Measurements from ENCODE around the gene KRTAP4-11. TPM values are rescaled to one million over a fixed set of nuclear protein-coding genes. Genes with fewer than 3 reads are reported as not detected.
"Not testable (repeated sequence)": the region's sequence is repeated elsewhere in the genome, so short reads cannot be mapped to it uniquely, and the experiment has no call there.

Gene KRTAP4-11
- total RNA-seq, 1 donor from 2014 or later = not detected

DNA sequence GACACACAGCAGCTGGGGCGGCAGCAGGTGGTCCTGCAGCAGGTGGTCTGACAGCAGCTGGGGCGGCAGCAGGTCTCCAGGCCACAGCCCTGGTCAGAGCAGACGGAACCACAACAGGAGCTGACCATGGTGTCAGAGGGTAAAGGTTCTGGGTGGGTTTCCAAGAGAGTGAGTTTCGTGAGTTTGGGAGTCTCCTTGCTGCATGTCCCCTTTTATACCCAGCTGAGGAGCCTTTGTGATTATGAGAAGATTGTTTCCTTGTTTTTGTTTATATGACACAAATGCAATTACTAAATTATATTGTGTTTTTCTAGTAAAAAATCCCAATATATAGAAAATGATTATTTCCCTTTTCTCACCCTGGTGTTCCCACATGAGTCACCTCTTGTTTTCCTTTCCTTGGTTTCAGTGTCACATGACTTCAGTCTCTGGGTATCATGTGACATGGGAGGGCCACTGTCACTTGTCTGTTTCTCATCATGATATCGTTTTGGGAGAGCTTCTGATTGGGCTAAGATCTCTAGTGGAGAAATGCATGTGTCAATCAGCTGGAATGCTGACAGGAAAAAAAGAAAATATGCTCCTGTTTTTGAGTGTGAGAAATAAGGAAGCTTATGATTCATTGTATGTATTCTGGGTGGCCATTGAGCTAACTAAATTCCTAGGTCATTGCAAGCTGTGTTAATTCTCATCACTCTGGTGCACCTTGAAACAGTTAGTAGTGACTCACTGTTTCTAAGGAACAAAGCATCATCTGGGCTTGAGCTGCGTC lies 22.4 kb upstream of the KRTAP4-11 start, which contains the start of gene KRTAP4-6:
KRTAP4-6 (minus strand) TSS at position 185 of the 772 bp plus-strand sequence; CDS start at position 128, 57 bp downstream.
- H3K27me3 Mint-ChIP-seq = peaks cover 3% of the 10 kb centered on the region
- DNase-seq = no peak
- intact Hi-C loops (cut with micrococcal nuclease) = no loop called here
- no peaks in the 10 kb centered on the region for H3K36me3 Mint-ChIP-seq (ENCODE audit: low read depth)
- H3K4me3 Mint-ChIP-seq = no peak within 1 kb of the TSS
- no peaks in the 10 kb centered on the region for H3K4me1 Mint-ChIP-seq
- H3K27ac Mint-ChIP-seq = no peak within 1 kb of the TSS
- H3K9me3 Mint-ChIP-seq = peaks cover 27% of the 10 kb centered on the region

DNA sequence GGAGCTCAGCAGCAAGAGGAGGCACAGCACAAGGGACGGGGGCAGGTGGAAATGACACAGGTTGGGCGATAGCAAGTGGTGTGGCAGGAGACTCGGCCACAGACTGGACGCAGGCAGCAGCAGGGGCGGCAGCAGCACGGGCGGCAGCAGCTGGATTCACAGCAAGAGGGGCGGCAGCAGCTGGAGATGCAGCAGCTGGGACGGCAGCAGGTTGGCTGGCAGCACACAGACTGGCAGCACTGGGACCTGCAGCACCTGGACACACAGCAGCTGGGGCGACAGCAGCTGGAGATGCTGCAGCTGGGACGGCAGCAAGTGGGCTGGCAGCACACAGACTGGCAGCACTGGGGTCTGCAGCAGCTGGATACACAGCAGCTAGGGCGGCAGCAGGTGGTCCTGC lies 21.7 kb upstream of the KRTAP4-11 start:
- H3K36me3 Mint-ChIP-seq (ENCODE audit: low read depth); intact Hi-C loops (cut with micrococcal nuclease); H3K4me1 Mint-ChIP-seq; H3K4me3 Mint-ChIP-seq; DNase-seq; H3K27ac Mint-ChIP-seq; H3K27me3 Mint-ChIP-seq: not testable (repeated sequence)
- peaks cover 27% of the 10 kb centered on the region for H3K9me3 Mint-ChIP-seq

DNA sequence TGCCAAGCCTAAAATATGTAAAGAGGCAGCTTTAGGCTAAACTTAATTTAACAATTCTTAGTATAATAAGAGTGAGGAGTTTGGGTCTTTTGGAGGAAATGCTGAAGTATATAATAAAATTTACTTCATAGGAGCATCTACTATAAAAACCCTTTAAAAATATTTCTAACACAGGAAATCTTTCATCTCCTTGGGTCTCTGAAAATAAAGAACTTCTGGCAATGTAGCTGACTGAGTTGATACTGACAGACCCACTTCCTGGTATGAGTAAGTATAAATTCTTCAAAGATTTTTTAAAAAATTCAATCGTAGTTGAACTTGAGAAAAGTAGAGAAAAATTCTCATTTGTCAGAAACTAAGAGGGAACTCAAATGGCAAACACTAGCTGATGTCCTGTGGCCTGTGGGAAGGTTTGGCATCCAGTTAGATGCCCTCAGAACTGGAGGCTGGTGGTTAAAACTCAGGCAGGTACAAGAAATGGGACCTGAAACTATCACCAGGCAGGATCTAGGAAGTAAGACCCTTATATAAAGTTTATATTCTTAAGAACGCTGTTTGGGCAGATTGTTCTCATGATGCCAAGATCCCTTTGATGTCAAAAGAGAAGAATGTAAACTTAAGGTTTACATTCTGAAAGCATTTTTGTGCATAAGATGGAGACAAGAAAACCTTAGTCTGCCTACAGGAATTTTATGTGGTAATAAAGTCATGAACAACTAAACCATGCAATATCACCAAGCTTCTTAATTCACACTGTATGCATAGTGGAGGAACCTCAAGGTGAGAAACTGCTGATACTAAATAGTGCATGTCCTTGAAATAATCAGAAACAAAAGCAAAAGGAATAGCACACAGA lies 15.9 kb upstream of the KRTAP4-11 start:
- Mint-ChIP-seq H3K4me3 (no peak overlapping the region), H3K27ac (no peak overlapping the region), H3K9me3 (peaks cover 7% of the 10 kb centered on the region), H3K27me3 (peaks cover 3% of the 10 kb centered on the region), H3K4me1 (no peaks in the 10 kb centered on the region), H3K36me3 (ENCODE audit: low read depth) (no peaks in the 10 kb centered on the region)
- intact Hi-C loops (cut with micrococcal nuclease) = no loop called here
- no peak for DNase-seq

DNA sequence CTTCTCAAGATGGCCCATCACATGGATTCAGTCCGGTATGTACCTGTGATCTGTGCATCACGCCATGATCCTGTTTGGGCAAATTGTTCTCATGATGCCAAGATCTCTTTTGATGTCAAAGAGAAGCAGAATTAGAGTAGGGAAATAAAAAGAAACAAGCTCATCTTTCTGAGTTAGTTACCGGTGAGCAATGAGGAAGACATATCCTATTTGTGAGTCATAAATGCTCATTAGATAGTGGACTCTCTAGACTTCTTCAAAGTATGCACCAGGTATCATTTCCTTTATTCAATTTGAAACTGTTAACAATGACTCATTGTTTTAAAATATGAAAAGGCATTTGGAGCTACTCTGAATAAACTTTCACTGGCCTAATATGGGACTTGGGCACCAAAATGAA lies 13.8 kb upstream of the KRTAP4-11 start:
- H3K9me3 Mint-ChIP-seq = no peaks in the 10 kb centered on the region
- intact Hi-C loops (cut with micrococcal nuclease) = no loop called here
- no peaks in the 10 kb centered on the region for H3K36me3 Mint-ChIP-seq (ENCODE audit: low read depth)
- H3K4me1 Mint-ChIP-seq = no peaks in the 10 kb centered on the region
- DNase-seq = no peak
- no peaks in the 10 kb centered on the region for H3K27me3 Mint-ChIP-seq
- no peak overlapping the region for H3K4me3 Mint-ChIP-seq
- H3K27ac Mint-ChIP-seq = no peak overlapping the region

DNA sequence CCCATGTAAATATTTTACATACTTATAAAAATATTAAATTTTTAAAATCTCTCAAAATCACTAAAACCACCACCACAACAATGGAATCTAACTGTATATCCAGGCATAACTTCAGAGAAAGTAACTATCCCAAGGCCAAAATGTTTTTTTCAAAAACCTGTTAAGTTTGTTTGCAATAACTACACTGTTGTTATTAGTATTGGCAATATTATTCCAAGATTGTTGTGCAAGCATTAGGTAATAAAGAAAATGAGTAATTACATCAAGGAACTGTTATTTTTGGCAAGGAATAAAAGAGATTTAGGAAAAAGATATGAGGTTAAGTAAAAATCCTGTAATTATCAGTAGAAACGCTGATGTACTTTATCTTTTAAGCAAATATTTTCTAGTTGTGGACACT lies 9.2 kb upstream of the KRTAP4-11 start:
- Mint-ChIP-seq H3K4me3 (no peak overlapping the region), H3K27me3 (peaks cover 4% of the 10 kb centered on the region), H3K4me1 (no peaks in the 10 kb centered on the region), H3K9me3 (no peaks in the 10 kb centered on the region), H3K36me3 (ENCODE audit: low read depth) (no peaks in the 10 kb centered on the region), H3K27ac (no peak overlapping the region)
- no peak for DNase-seq
- intact Hi-C loops (cut with micrococcal nuclease) = no loop called here

DNA sequence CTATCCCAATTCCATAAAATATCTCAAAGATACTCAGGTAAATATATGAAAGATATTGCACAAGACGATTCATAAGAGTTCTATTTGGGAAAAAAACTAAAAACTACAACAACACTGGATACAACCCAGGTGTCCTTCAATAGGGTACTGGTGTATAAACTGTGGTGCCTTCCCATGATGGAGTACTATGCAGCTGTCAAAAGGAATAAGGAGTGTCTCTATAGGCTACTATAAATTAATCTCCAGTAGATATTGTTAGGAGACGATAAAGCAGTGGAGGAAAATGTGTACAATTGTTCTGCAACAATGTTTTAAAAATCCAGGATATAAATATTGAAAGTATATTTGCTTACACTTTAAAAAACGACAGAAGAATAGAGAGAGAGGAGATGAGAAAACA lies 8.2 kb upstream of the KRTAP4-11 start:
- Mint-ChIP-seq H3K27ac (no peak overlapping the region), H3K4me3 (no peak overlapping the region), H3K9me3 (no peaks in the 10 kb centered on the region), H3K36me3 (ENCODE audit: low read depth) (no peaks in the 10 kb centered on the region), H3K4me1 (no peaks in the 10 kb centered on the region), H3K27me3 (peaks cover 4% of the 10 kb centered on the region)
- intact Hi-C loops (cut with micrococcal nuclease) = no loop called here
- no peak for DNase-seq

DNA sequence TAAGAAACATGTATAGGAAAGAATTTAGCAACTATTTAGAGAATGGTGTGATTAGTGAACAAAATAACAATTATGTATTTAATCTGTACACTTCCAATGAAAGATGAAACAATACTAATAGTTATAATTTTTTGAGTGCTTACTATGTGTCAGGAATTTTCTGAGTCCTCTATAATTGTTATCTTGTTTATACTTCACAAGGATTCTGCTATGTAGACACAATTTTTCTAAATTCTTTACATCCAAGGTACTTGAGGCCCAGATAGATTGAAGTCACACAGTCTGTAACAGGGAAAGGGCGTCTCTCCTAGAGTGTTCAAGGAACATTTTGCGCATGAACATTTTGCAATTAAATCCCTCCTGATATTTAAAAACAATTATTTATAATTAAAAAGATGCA lies 6.9 kb upstream of the KRTAP4-11 start:
- Mint-ChIP-seq H3K4me1 (peaks cover 3% of the 10 kb centered on the region), H3K36me3 (ENCODE audit: low read depth) (no peaks in the 10 kb centered on the region), H3K27me3 (peaks cover 4% of the 10 kb centered on the region), H3K9me3 (peaks cover 4% of the 10 kb centered on the region), H3K4me3 (no peak overlapping the region), H3K27ac (no peak overlapping the region)
- intact Hi-C loops (cut with micrococcal nuclease) = no loop called here
- no peak for DNase-seq

DNA sequence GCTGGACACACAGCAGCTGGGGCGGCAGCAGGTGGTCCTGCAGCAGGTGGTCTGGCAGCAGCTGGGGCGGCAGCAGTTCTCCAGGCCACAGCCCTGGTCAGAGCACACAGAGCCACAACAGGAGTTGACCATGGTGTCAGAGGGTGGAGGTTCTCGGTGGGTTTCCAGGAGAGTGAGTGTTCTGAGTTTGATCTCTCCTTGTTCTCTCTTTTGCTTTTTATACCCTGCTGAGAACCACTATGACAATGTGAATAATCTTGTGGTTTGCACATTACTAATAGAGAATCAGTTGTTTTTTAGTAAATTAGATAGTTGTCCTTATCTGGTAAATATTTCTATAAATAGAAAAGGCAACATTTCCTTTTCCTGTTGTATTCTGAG lies 5.8 kb upstream of the KRTAP4-11 start, which contains the start of gene KRTAP4-12:
KRTAP4-12 (minus strand) TSS at position 192 of the 381 bp plus-strand sequence; CDS start at position 132, 60 bp downstream.
- intact Hi-C loops (cut with micrococcal nuclease); H3K4me3 Mint-ChIP-seq; DNase-seq; H3K36me3 Mint-ChIP-seq (ENCODE audit: low read depth); H3K27me3 Mint-ChIP-seq; H3K9me3 Mint-ChIP-seq; H3K27ac Mint-ChIP-seq; H3K4me1 Mint-ChIP-seq: not testable (repeated sequence)

DNA sequence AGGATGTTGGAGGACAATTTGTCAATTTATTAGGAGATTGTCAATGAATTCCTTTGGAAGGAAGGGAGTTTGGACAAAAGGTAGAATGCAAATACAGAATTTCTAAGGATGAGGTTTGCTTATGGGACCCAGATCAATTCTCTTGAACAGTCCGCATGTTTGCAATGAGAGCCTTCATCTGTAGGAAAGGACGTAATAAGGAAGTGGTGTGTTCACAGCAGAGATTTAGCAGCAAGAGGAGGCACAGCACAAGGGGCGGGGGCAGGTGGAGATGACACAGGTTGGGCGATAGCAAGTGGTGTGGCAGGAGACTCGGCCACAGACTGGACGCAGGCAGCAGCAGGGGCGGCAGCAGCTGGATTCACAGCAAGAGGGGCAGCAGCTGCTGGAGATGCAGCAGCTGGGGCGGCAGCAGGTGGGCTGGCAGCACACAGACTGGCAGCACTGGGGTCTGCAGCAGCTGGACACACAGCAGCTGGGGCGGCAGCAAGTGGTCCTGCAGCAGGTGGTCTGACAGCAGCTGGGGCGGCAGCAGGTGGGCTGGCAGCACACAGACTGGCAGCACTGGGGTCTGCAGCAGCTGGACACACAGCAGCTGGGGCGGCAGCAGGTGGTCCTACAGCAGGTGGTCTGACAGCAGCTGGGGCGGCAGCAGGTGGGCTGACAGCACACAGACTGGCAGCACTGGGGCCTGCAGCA lies 5.3 kb upstream of the KRTAP4-11 start:
- H3K27ac Mint-ChIP-seq; intact Hi-C loops (cut with micrococcal nuclease): not testable (repeated sequence)

DNA sequence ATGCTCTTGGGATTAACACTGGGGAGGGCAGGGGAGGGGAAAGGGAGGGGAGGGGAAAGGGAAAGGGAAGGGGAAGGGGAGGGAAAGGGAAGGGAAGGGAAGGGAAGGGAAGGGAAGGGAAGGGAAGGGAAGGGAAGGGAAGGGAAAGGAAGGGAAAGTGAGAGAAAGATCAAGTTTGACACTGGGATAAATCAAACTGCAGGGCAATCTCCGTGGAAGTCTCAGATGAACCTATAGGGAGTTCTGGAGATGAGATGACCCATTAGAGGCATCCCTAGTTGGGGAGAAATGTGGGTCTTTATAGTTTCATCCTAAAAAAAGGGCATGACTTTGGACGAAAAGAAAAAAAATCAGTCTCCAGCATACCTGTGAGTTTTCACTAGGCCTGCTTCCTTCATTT lies 3.6 kb upstream of the KRTAP4-11 start:
- intact Hi-C loops (cut with micrococcal nuclease) = no loop called here
- H3K27me3 Mint-ChIP-seq = peaks cover 4% of the 10 kb centered on the region
- peaks cover 3% of the 10 kb centered on the region for H3K4me1 Mint-ChIP-seq
- H3K27ac Mint-ChIP-seq = no peak overlapping the region
- peaks cover 4% of the 10 kb centered on the region for H3K9me3 Mint-ChIP-seq
- no peaks in the 10 kb centered on the region for H3K36me3 Mint-ChIP-seq (ENCODE audit: low read depth)
- no peak overlapping the region for H3K4me3 Mint-ChIP-seq
- no peak for DNase-seq

More for the DNA sequence above, 5.3 kb upstream of the KRTAP4-11 start:
- not testable (repeated sequence) for H3K4me3 Mint-ChIP-seq; DNase-seq; H3K4me1 Mint-ChIP-seq; H3K9me3 Mint-ChIP-seq; H3K27me3 Mint-ChIP-seq; H3K36me3 Mint-ChIP-seq (ENCODE audit: low read depth)

DNA sequence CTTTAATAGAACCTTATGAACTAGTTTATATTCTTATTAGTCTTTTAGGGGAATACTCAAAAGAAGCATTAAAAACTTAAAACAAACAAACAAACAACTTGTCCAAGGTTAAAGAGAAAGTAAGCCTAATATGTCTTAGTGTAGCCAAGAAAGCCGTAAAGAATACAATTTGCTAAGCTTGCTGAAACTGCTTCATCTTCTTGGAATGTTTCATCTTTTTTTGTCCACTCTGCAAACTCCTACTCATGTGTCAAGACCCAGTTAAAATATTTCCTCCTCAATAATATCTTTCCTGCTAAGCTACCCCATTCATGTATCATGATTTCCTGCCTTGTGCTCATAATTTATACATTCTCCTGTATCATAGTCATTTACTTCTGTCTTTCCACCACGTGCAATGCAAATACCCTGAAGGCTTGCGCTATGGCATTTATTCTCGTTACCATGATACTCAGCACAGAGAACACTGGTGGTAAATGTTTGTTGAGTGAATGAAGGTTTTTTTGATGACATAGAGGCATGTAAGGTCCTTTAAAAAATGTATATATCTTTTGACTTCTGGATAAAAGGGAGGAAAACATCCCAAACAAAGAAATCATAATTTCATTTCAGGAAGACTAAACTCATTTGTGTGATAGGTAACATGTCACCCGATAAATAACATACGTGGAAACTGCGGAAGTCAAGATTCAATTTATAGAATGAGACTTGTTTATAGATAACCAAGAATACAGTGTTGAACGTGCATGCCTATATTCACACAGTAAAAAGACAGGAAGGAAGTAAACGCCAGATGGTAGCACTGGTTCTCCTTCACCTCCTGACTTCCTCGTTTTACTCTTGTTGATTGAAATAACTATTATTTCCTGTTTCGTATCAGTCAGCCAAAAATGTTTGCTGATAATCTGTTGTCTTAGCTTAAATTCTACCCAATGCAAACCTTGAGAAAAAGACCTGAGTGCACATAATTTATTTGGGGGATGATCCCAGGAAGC lies 1.8 kb upstream of the KRTAP4-11 start:
- H3K27me3 Mint-ChIP-seq; H3K4me3 Mint-ChIP-seq; H3K4me1 Mint-ChIP-seq; intact Hi-C loops (cut with micrococcal nuclease); DNase-seq; H3K27ac Mint-ChIP-seq; H3K36me3 Mint-ChIP-seq (ENCODE audit: low read depth); H3K9me3 Mint-ChIP-seq: not testable (repeated sequence)

DNA sequence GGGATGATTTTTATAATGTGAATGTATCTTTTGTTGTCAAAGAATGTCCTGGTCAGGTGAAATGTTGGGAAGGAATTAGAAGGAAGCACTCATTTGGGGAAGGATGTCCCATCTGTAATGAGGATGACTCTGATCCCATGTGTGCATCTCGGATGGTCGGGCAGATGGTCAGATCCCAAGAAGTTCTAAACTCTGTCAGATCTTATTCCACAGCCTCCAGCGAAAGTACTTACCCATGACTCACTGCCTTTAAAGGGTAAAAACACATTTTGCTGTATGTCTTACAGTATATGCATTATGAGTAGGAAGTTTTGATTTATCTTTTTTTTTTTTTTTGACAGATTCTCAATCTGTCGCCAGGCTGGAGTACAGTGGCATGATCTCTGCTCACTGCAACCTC lies 548 bp upstream of the KRTAP4-11 start:
- peaks cover 3% of the 10 kb centered on the region for H3K4me1 Mint-ChIP-seq
- H3K36me3 Mint-ChIP-seq (ENCODE audit: low read depth) = no peaks in the 10 kb centered on the region
- H3K9me3 Mint-ChIP-seq = peaks cover 4% of the 10 kb centered on the region
- peaks cover 7% of the 10 kb centered on the region for H3K27me3 Mint-ChIP-seq
- H3K27ac Mint-ChIP-seq = no peak overlapping the region
- intact Hi-C loops (cut with micrococcal nuclease) = no loop called here
- DNase-seq = no peak
- no peak overlapping the region for H3K4me3 Mint-ChIP-seq

DNA sequence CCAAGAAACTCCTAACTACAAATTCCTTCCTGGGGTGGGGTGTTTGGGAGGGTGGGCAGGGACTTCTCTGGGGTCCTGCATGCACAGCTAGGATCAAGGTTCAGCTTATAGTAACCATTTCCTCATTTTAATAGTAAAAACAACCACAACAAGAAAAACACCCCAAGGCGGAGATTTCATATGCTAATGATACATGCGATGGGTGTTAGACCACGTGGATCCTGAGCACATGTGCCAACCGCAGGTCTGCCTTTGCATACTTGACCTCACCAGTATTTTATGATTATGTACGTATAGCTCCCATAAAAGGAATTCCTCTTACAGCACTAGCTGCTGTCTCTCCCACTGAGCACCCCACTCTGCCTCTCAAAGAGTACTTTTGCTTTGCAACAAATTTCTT lies 1.9 kb downstream of the KRTAP4-11 start:
- Mint-ChIP-seq H3K27ac (no peak overlapping the region), H3K4me3 (no peak overlapping the region), H3K27me3 (peaks cover 3% of the 10 kb centered on the region), H3K9me3 (peaks cover 4% of the 10 kb centered on the region), H3K36me3 (ENCODE audit: low read depth) (no peaks in the 10 kb centered on the region), H3K4me1 (peaks cover 3% of the 10 kb centered on the region)
- intact Hi-C loops (cut with micrococcal nuclease) = no loop called here
- no peak for DNase-seq

Data from activated CD4-positive, alpha-beta T cell treated with anti-CD3 and anti-CD28 coated beads, Interleukin-2, amount 10 ng/mL, durations not matched to agents 24 days and 14 days (primary cell).